Measurements from ENCODE around the gene PRDM2. TPM values are rescaled to one million over a fixed set of nuclear protein-coding genes. Genes with fewer than 3 reads are reported as not detected.

PRDM2 gene
- polyA plus RNA-seq, 4 donors: 32.0 to 42.0 (median 40.6) TPM

DNA sequence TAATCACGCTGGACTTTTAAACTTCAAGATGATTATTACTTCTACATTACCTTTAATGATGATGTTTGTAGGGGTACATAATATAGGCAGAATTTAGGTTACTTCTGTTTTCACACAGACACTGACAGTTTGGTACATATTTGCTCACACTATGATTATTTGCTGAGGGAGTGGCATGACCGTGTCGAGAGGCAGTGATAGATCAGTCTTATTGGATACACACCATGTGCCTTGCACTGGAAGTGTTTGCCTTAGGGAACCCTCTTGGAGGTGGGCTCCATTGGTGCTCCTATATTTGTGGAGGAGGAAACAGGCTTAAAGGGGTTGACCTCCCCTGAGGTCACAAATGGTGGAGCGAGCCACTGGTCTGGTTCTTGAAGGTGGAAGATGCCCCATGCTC is 132.1 kb downstream of the PRDM2 start:
- no peak for DNase-seq (ENCODE audit: low read depth in 4 of 4, low spot score in 3 of 4)

DNA sequence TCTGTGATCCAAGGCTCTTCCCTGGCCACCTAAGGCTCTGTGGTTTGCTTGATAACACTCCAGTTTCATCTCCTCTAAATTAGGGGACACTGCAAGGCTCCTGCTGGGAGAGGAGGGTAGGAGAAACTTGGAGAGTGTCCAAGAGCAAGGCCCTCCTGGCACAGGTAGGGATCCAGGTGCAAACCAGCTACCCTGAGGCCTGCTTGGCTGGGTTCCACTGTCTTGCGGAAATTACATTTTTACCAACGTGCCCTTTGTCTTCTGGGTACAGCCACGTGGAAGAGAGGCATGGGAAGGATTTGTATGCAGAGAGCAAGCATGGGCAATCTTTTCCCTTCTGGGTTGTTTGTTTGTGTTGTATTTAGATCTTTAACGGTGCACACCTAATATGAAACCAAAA is 132.5 kb downstream of the PRDM2 start:
- no peak for DNase-seq (ENCODE audit: low read depth in 4 of 4, low spot score in 3 of 4)

DNA sequence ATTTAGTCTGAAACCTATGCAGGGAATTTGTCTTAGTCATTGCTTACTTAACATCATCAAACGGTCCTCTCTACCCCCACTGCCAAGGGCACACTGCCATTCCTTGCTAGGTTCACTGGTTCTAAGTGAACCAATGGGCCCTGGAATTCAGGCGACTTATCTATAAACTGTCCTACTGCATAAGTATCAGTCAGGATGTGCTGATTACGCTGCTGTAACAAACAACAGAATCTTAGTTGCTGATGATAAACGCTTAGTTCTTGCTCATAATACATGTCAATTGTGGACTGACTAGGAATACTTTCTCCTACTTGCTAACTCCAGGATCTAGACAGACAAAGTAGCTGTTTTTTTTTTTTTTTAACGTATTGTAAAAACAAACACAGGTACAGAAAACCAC is 136.1 kb downstream of the PRDM2 start:
- DNase-seq (ENCODE audit: low read depth in 4 of 4, low spot score in 3 of 4): no peak

DNA sequence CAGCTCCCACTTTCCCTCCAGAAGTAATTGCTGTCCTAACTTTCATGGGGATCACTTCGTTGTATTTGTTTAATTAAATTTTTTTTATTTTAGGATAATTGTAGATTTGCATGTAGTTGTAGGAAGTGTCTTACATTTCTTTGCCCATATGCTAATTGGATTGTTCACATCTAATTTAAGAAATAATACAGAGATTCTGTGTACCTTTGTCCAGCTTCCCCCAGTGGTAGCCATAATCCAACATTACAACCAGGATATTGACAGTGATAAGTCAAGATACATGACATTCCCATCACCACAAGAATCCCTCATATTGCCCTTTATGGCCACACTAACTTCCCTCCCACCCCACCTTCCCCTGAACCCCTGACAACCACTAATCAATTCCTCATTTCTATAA is 136.6 kb downstream of the PRDM2 start:
- DNase-seq (ENCODE audit: low read depth in 4 of 4, low spot score in 3 of 4): no peak

DNA sequence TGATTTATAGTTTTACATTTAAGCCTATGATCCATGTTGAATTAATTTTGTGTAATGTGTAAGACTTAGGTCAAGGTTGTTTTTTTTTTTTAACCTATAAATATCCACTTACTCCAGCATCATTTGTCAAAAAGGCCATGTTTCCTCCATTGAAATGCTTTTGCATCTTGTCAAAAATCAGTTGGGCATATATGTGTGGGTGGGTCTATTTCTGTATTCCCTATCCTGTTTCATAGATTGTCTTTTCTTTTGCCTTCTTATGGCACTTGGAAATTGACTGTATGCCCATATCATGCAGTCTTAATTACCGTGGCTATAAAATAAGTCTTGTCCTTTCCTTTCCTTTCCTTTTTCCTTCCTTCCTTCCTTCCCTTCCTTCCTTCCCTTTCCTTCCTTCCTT is 138.2 kb downstream of the PRDM2 start:
- no peak for DNase-seq (ENCODE audit: low read depth in 4 of 4, low spot score in 3 of 4)

DNA sequence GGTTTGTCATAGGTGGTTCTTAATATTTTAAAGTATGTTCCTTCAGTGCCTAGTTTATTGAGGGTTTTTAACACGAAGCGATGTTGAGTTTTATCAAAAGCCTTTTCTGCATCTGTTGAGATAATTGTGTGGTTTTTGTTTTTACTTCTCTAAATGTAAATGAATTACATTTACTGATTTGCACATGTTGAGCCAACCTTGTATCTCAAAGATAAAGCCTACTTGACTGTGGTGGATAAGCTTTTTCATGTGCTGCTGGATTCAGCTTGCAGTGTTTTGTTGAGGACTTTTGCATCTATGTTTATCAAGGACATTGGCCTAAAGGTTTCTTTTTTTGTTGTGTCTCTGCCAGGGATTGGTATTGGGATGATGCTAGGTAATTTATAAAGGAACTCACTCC is 142.5 kb downstream of the PRDM2 start:
- no peak for DNase-seq (ENCODE audit: low read depth in 4 of 4, low spot score in 3 of 4)

DNA sequence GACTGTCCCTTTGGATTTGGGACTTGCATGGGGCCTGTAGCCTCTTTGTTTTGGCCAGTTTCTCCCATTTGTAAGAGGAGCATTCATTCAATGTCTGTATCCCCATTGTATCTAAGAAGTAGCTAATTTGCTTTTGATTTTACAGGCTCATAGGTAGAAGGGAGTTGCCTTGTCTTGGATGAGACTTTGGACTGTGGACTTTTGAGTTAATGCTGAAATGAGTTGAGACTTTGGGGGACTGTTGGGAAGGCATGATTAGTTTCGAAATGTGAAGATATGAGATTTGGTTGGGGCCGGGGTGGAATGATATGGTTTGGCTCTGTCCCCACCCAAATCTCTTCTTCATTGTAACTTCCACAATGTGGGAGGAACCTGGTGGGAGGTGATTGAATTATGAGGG is 151.7 kb downstream of the PRDM2 start:
- no peak for DNase-seq (ENCODE audit: low read depth in 4 of 4, low spot score in 3 of 4)

DNA sequence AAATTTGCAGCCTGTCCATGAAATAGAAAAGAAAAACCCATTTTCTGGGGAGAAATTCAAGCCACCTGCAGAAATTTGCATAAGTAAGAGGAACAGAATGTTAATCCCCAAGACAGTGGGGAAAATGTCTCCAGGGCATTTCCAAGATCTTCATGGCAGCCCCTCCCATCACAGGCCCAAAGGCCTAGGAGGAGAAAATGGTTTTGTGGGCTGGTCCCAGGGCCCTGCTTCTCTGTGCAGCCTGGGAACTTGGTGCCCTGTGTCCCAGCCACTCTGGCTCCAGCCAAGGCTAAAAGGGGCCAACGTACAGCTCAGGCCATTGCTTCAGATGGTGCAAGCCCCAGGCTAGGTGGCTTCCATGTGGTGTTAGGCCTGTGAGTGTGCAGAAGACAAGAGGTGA is 155.6 kb downstream of the PRDM2 start:
- no peak for DNase-seq (ENCODE audit: low read depth in 4 of 4, low spot score in 3 of 4)

DNA sequence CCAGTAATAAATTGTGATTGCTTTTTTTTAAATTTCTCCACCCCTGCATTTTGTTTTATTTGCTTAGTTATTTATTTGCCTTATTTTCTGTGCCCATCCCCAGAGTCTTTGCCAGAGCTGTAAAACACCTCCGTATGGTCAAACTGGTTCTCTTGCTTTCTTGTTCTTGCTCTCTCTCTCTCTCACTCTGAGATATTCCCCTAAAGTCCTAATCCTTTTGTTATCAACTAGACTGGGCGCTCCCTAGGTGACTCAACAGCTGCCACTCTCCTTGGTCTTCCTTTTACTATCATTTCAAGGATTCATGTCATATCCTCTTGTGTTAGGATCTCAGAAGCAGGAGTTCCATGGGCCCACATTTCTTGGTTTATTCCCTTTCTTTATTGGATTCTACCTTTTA is 160.0 kb downstream of the PRDM2 start:
- no peak for DNase-seq (ENCODE audit: low read depth in 4 of 4, low spot score in 3 of 4)

DNA sequence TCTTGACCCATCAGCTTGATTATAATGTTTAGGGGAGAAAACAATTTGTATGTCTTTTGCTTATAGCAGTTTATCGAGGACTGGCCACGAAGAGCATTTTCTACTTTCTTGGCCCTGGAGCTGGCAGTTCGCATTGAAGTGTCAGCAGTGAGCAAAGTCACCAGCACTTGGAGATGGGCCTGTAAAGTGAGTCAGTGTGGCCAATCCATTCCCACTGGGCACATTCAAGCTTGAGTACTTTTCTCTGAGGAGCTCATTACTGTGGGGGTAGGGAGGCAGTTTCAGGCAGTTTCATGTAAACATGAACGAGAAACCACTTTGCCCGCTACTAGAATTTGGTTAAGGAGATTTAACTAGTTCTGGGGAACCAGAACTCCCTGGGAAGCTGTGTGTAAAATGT is 164.8 kb downstream of the PRDM2 start:
- no peak for DNase-seq (ENCODE audit: low read depth in 4 of 4, low spot score in 3 of 4)

DNA sequence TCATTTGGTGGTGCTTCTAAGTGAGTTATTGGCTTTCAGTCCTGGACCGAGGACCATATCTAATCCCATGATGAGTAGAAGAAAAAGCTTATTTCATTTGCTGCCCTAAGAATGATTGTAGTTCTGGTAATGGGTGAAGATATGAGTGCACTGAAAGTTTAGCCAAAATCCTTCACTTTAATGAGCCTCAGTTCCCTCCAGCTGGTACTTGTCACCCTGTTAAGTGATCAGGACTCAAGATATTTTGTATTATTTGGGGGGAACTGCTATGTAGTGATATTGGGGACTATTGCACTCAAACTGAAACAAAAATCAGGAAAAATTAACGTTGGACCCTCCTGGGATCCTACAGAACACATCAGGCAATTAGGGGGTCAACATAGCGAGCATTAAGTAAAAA is 165.9 kb downstream of the PRDM2 start:
- DNase-seq (ENCODE audit: low read depth in 4 of 4, low spot score in 3 of 4): no peak

DNA sequence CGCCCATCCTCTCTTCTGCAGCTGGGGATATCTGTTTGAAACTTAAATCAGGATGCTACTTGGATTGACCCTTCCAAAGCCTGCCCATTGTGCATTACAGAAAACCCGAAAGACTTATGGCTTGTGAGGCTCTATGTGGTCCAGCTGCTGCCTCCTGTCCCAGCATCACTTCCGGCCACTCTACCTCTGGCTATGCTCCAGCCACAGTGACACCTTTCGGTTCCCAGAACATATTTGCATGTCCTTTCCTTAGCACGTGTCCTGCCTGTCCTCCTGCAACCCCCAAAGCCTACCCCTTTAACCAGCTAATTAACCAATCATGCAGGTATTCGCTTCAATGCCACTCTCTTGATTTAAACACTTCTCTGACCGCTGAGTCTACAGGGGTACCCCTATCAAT is 167.6 kb downstream of the PRDM2 start:
- no peak for DNase-seq (ENCODE audit: low read depth in 4 of 4, low spot score in 3 of 4)

DNA sequence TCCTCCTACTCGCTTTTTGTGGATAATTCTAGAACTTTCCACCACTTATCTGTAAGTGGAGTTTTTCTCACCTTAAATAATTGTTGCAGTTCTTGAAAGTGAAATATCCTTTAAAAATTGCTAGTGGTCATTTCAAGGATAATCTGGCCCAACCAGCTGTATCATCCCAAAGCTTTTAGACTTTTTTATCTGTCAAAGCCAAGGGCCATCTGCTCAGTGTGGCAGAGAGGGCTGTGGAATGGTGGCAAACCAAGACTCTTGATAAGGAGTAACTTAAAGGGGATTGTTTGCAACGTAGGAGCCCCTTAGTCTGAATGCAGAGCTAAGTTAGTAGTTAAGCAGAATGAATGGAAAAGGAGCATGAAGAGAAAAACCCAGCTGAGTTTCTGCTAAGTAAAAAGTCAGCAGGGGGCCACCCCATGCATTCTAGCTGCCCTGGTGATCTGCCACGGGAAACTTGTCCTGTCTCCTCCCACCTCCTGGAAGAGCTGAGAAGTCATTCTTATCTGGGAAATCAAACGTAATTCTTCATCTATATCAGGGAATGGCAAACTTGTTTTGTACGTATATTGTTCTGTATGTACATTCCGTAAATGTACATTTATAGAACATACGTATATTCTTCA is 169.3 kb downstream of the PRDM2 start:
- no peak for DNase-seq (ENCODE audit: low read depth in 4 of 4, low spot score in 3 of 4)

DNA sequence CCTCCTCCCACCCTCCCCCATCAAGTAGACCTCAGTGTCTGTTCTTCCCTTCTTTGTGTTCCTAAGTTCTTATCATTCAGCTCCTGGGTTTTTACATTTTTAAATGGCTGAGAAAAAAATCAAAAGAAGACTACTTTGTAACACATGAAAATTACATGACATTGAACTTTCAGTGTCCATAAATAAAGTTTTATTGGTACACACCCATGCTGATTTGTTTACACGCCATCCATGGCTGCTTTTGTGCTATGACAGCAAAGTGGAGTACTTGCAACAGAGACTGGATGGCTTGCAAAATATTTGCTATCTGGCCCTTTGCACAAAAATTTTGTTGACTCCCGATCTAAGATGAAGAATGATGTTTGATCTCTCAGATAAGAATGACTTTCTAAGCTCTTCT is 171.4 kb downstream of the PRDM2 start:
- DNase-seq (ENCODE audit: low read depth in 4 of 4, low spot score in 3 of 4): no peak

DNA sequence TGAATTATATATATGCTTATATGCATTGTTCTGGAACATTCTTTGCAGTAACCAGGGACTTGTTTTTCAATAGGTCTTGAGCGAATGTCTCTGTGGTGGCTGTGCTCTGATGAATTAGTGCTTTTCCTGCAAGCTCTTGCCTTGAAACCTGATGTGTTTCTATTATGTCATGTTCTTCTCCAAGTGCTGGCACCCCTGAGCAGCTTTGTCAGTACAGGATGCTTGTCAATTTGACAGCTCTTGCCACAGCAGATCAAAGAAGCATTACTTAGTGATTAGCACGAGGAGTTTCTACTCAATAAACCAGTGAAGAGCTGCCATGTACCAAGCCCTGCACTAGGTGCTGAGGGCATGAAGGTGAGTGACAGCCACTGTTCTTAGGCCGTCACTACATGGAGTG is 171.9 kb downstream of the PRDM2 start:
- DNase-seq (ENCODE audit: low read depth in 4 of 4, low spot score in 3 of 4): no peak

DNA sequence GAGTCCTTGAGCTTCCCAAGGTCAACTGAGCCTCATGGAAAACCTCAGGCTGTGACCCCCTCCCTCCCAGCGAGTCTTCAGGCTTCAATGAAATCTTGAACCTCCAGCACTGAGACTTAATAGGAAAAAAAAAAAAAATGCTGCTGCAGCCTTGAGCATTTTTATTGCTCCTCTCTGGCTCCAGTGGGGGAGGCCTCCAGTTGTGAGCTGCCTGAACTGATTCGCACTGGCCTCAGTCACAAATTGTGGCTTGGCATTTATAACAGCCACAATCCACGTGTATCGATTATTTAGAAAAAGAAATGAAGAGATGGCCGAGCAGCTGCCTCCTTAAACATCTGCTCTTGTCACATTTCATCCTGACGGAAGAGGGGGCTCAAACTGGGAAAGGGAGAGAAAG is 173.0 kb downstream of the PRDM2 start:
- DNase-seq (ENCODE audit: low read depth in 4 of 4, low spot score in 3 of 4): no peak

Other genes starting within 250 kb of the PRDM2 start
- gene LRRC38, start 186.2 kb upstream of the PRDM2 start, polyA plus RNA-seq (ENCODE audit: insufficient read length in 4 of 4): under 1 TPM in 1 of 4 donors, not detected in 3; 0.25 TPM
- 10 to 100 TPM; 15.3 to 24.7 (median 18.6) TPM for gene PDPN, start 116.4 kb upstream of the PRDM2 start, polyA plus RNA-seq (ENCODE audit: insufficient read length in 4 of 4)

Measured in right renal pelvis (tissue), 4 donors.